Activated naive CD8-positive, alpha-beta T cell treated with anti-CD3 and anti-CD28 coated beads, Interleukin-2, amount 10 ng/mL, durations not matched to agents 7 days and 5 days (primary cell): ENCODE data around the gene ZNF891. TPM values are rescaled to one million over a fixed set of nuclear protein-coding genes. Genes with fewer than 3 reads are reported as not detected.

ENCODE experiments used
- ATAC-seq: fragments of 150-1000 bp; cut with Tn5 transposase; one replicate; pipeline ENCODE4 v1.10.0; 2021; ENCODE audit warnings: low read depth, moderate library complexity
- POLR2A ChIA-PET: fragments of 350-600 bp; sonication (Branson Sonifier 250); formaldehyde crosslinking; loops from one replicate; lab custom pipeline; 2021; ENCODE audit warnings: antibody characterized with exemption; lab: Charles Lee
- DNase-seq: peaks from one replicate; pipeline ENCODE4 v3.0.0; 2021
- H3K27ac Mint-ChIP-seq: one replicate; pipeline ENCODE4 v1.8.0; 2022; ENCODE audit warnings: mild to moderate bottlenecking, mixed read lengths
- H3K27me3 Mint-ChIP-seq: one replicate; pipeline ENCODE4 v1.8.0; 2022; ENCODE audit warnings: mild to moderate bottlenecking, moderate library complexity, mixed read lengths
- H3K36me3 Mint-ChIP-seq: one replicate; pipeline ENCODE4 v1.8.0; 2021; ENCODE audit warnings: mild to moderate bottlenecking, mixed read lengths
- H3K4me1 Mint-ChIP-seq: one replicate; pipeline ENCODE4 v1.8.0; 2021; ENCODE audit warnings: mixed read lengths
- H3K4me3 Mint-ChIP-seq: one replicate; pipeline ENCODE4 v1.8.0; 2022; ENCODE audit warnings: mild to moderate bottlenecking, moderate library complexity, mixed read lengths
- H3K9me3 Mint-ChIP-seq: one replicate; pipeline ENCODE4 v1.8.0; 2021; ENCODE audit warnings: mixed read lengths
- total RNA-seq, 2 experiments: library from RNA; stranded (reverse); gene quantifications; one replicate each; pipeline ENCODE4 v1.2.3, GENCODE V29; 2021

ZNF891 gene
- total RNA-seq, 2 experiments from 2014 or later = 3.9 to 4.0 TPM

DNA sequence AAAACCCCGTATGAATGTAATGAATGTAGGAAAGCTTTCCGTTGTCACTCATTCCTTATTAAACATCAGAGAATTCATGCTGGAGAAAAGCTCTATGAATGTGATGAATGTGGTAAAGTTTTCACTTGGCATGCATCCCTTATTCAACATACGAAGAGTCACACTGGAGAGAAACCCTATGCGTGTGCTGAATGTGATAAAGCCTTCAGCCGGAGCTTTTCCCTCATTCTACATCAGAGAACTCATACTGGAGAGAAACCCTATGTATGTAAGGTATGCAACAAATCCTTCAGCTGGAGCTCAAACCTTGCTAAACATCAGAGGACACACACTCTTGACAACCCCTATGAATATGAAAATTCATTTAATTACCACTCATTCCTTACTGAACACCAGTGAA lies 23.8 kb downstream of the ZNF891 start:
- H3K27ac Mint-ChIP-seq = no peak overlapping the region
- DNase-seq (no peak), ATAC-seq (no peak)
- POLR2A ChIA-PET = no interaction called here
- H3K9me3 Mint-ChIP-seq = peaks cover 42% of the 10 kb centered on the region
- H3K4me3 Mint-ChIP-seq = no peak overlapping the region
- no peaks in the 10 kb centered on the region for H3K4me1 Mint-ChIP-seq
- no peaks in the 10 kb centered on the region for H3K27me3 Mint-ChIP-seq
- H3K36me3 Mint-ChIP-seq = peaks cover 78% of the 10 kb centered on the region

DNA sequence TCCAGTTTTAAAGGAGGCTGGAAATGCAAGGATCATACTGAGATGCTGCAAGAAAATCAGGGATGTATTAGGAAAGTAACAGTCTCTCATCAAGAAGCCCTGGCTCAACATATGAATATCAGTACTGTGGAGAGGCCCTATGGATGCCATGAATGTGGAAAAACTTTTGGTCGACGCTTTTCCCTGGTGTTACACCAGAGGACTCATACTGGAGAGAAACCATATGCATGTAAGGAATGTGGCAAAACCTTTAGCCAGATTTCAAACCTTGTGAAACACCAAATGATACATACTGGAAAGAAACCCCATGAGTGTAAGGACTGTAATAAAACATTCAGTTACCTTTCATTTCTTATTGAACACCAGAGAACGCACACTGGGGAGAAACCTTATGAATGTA lies 24.5 kb downstream of the ZNF891 start:
- POLR2A ChIA-PET = no interaction called here
- Mint-ChIP-seq H3K36me3 (peaks cover 82% of the 10 kb centered on the region), H3K4me3 (no peak overlapping the region), H3K27me3 (no peaks in the 10 kb centered on the region), H3K9me3 (peaks cover 42% of the 10 kb centered on the region), H3K27ac (no peak overlapping the region), H3K4me1 (no peaks in the 10 kb centered on the region)
- ATAC-seq (no peak), DNase-seq (no peak)

DNA sequence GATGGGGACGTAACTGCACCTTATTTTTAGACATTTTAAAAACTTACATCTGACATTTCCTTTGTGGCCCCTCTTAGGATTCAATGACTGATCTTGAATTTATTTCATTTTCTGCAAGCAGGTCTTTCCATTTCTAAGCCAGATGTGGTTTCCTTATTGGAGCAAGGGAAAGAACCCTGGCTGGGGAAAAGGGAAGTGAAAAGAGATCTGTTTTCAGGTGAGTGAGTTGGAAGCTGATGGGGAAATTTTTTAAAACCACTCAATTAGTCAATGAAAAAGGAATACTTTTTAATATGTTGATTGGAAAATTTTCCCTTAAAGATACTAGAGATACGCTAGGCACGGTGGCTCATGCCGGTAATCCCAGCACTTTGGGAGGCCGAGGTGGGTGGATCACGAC lies 46.7 kb downstream of the ZNF891 start:
- Mint-ChIP-seq H3K27me3 (no peaks in the 10 kb centered on the region), H3K27ac (no peak overlapping the region), H3K9me3 (peaks cover 29% of the 10 kb centered on the region), H3K36me3 (peaks cover 65% of the 10 kb centered on the region), H3K4me3 (no peak overlapping the region), H3K4me1 (peaks cover 4% of the 10 kb centered on the region)
- POLR2A ChIA-PET = no interaction called here
- ATAC-seq (no peak), DNase-seq (no peak)

DNA sequence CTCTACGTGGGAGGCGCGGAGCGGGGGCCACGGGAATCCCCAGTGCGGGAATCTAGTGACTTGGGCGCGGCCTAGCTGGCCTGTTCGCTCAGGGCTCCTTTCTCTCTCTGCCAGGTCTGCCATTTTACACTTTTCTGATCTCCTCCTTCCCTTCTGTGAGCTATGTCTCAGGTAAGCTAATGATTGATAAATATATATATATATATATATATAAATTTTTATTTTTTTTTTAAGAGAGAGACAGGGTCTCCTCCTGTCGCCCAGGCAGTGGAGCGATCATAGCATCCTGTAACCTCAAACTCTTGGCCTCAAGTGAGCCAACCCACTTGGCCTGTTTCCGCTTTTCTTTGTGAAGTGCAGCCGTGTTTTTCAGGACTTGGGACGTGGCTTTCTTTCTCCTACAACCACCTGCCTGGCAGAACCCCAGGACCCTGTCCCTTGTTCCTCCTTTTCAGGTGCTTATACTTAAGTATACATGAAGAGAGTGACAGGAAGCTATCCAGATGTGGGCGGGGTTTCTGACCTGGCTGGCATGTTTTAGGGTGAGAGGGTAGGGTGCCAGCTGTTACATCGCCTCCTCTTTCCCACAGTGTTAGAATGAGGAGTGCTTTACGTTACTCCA lies 48.8 kb downstream of the ZNF891 start:
- Mint-ChIP-seq H3K36me3 (peaks cover 47% of the 10 kb centered on the region), H3K9me3 (peaks cover 28% of the 10 kb centered on the region), H3K27me3 (no peaks in the 10 kb centered on the region), H3K4me3 (no peak overlapping the region), H3K4me1 (peaks cover 4% of the 10 kb centered on the region), H3K27ac (no peak overlapping the region)
- POLR2A ChIA-PET = interaction anchor here (1.0 to 2.6 kb wide), 5 partner anchors 44 to 100 kb away, joined by 3 to 29 read pairs (median 7); partner anchors contain the start of genes ZNF10, ZNF26, ZNF268 and ZNF84
- DNase-seq (no peak), ATAC-seq (no peak)

DNA sequence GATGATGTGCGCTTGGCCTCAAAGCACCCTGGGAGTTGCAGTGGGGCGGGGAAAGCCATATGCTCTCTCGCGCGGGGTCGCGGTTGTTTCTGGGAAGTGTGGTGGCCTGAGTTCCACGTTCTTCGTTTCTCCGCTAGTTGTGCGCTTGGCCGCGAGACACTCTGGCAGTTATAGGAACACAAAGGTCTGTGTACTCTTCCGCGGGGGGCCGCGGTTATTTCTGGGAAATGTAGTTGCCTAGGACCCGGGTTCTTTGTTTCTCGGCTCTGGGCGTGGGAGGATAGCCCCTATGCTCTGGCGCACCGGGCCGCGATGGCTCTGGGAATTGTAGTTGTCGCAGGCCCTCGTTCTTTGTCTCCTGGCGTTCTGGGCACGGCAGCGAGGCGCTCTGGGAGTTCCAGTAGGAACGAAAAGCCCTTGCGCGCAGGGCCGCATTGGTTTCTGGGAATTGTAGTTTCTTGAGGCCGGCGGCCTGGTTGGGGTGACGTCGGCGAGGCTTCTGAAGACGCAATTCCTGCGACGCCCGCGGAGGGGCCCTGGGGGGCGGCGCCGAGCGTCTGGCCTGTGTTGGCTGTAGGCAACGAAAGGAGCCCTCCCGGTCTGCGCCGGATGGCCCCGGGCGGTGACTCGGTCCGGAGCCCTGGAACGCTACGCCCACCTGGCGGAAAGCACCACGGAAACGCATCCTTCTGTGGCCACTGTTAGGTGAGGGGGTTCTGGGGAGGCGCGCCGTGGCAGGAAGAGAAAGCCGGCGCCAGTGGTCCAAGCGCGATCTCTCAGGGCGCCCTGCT lies 49.5 kb downstream of the ZNF891 start, which contains the start of gene ZNF140:
Gene ZNF140 (plus strand): TSS at position 556 of the 791 bp plus-strand sequence. CDS start 398 bp downstream, outside the sequence.
- peaks cover 30% of the 10 kb centered on the region for H3K9me3 Mint-ChIP-seq
- H3K4me3 Mint-ChIP-seq = no peak within 1 kb of the TSS
- ATAC-seq = peak; percentile 67

DNA sequence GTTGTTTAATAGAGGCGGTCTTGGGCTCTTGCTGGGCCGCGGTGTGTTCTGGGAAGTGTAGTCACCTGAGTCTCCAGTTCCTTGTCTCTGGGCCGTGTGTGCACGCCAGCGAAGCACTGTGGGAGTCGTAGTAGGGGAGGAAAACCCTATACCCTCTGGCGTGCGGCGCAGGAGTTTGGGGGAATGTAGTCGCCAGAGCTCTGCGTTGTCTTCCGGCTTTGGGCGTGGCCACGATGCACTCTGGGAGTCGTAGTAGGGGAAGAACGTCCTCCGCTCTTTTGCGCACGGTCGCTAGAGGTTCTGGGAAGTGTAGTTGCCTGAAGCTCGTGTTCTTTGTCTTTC lies 50.1 kb downstream of the ZNF891 start:
- DNase-seq = peak; percentile 89
- Mint-ChIP-seq H3K4me1 (peaks cover 4% of the 10 kb centered on the region), H3K27me3 (no peaks in the 10 kb centered on the region), H3K27ac (no peak overlapping the region), H3K36me3 (peaks cover 36% of the 10 kb centered on the region), H3K9me3 (peaks cover 30% of the 10 kb centered on the region), H3K4me3 (no peak overlapping the region)
- ATAC-seq = peak; percentile 81
- POLR2A ChIA-PET = interaction anchor here (0.6 to 2.6 kb wide), 6 partner anchors 22 to 251 kb away, joined by 3 to 29 read pairs (median 6); partner anchors contain the start of genes ZNF10, ZNF26, ZNF268 and ZNF891

More for the DNA sequence above, 49.5 kb downstream of the ZNF891 start, which contains the start of gene ZNF140:
- Mint-ChIP-seq H3K27ac (no peak within 1 kb of the TSS), H3K4me1 (peaks cover 4% of the 10 kb centered on the region), H3K36me3 (peaks cover 42% of the 10 kb centered on the region), H3K27me3 (no peaks in the 10 kb centered on the region)
- DNase-seq = peak; percentile 96
- POLR2A ChIA-PET = interaction anchor here (0.6 to 2.6 kb wide), 6 partner anchors 22 to 251 kb away, joined by 3 to 29 read pairs (median 6); partner anchors contain the start of genes ZNF10, ZNF26, ZNF268 and ZNF891

DNA sequence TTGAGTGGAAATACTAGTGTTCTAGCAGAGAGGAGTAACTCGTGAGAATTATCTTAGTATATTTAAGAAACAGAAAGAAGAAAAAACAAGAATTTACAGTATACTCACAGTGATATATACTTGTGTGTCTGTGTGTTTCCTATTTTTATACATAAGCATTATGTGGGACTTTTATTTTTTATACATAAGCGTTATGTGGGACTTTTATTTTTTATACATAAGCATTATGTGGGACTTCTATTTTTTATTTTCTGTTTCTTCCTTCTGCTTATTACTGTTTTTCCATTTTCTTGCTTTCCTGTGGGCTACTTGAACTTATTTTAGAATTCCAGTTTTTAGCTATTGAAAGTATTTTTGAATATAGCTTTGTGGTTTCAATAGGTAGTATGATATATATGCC lies 56.2 kb downstream of the ZNF891 start:
- POLR2A ChIA-PET = no interaction called here
- Mint-ChIP-seq H3K27me3 (no peaks in the 10 kb centered on the region), H3K27ac (no peak overlapping the region), H3K4me1 (no peaks in the 10 kb centered on the region), H3K9me3 (peaks cover 34% of the 10 kb centered on the region), H3K36me3 (no peaks in the 10 kb centered on the region), H3K4me3 (no peak overlapping the region)
- ATAC-seq (no peak), DNase-seq (no peak)

DNA sequence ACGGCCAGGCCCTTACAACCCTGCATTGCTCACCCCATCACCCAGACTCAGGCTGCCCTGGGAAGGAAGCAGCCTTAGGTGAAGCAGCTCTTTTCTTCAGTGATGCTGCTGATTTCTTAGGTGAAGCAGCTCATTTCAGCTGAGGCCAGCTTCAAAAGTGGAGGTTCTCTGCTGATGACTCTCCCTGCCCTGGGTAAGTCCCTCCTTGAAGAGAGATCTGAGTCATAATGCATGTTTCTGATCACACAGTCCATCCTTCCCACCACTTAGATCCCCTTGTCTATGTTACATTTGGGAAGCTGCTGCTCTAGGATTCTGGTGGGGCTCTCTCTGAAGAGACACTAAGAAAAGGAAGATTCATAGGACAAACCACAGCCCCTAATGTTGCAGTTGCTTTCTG lies 66.5 kb downstream of the ZNF891 start:
- H3K27ac Mint-ChIP-seq = no peak overlapping the region
- DNase-seq = no peak
- H3K4me3 Mint-ChIP-seq = no peak overlapping the region
- no peak for ATAC-seq
- POLR2A ChIA-PET = no interaction called here
- no peaks in the 10 kb centered on the region for H3K27me3 Mint-ChIP-seq
- no peaks in the 10 kb centered on the region for H3K4me1 Mint-ChIP-seq
- peaks cover 47% of the 10 kb centered on the region for H3K9me3 Mint-ChIP-seq
- H3K36me3 Mint-ChIP-seq = peaks cover 13% of the 10 kb centered on the region

DNA sequence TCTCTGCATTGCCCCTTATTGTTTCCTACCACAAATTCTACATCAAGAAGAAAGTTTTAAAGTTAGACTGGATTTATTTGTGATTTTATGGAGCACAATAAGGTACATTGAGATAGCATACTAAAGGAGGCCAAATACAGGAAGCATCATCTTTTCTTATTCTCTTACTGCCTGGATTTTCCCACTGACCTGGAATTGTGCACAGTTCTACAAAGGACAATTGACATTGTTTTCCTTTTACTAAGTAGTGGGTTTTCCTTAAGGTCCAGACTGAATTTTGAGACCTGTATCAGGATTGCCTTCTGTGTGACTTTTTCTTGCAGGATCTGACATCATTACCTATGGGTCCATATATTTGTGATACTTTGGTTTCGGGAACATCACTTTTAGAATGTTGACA lies 68.1 kb downstream of the ZNF891 start:
- no peak for DNase-seq
- Mint-ChIP-seq H3K27ac (no peak overlapping the region), H3K4me1 (no peaks in the 10 kb centered on the region), H3K9me3 (peaks cover 53% of the 10 kb centered on the region), H3K27me3 (no peaks in the 10 kb centered on the region), H3K36me3 (peaks cover 28% of the 10 kb centered on the region), H3K4me3 (no peak overlapping the region)
- no peak for ATAC-seq
- POLR2A ChIA-PET = no interaction called here

DNA sequence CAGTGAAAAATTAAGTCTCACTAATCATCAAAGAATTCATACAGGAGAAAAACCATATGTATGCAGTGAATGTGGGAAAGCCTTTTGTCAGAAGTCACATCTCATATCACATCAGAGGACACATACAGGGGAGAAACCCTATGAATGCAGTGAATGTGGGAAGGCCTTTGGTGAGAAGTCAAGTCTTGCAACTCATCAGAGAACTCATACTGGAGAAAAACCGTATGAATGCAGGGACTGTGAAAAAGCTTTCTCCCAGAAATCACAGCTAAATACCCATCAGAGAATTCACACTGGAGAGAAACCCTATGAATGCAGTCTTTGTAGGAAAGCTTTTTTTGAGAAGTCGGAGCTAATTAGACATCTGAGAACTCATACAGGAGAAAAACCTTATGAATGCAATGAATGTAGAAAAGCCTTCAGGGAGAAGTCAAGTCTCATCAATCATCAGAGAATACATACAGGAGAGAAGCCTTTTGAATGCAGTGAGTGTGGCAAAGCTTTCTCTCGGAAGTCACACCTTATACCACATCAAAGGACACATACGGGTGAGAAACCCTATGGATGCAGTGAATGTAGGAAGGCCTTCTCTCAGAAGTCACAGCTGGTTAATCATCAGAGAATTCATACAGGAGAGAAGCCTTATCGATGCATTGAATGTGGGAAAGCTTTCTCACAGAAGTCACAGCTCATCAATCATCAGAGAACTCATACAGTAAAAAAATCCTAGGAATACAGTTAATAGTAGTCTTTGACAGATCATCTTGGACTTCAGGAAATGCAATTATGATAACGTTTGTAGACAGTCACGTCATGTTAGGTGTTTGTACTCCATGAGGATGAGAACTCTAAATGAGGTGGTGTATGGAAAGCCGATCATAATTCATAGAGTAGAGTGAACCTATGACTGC lies 71.6 kb downstream of the ZNF891 start:
- H3K27me3 Mint-ChIP-seq = no peaks in the 10 kb centered on the region
- no peak overlapping the region for H3K4me3 Mint-ChIP-seq
- DNase-seq = no peak
- H3K36me3 Mint-ChIP-seq = peaks cover 50% of the 10 kb centered on the region
- ATAC-seq = no peak
- no peak overlapping the region for H3K27ac Mint-ChIP-seq
- H3K9me3 Mint-ChIP-seq = peaks cover 36% of the 10 kb centered on the region
- POLR2A ChIA-PET = interaction anchor here (0.6 kb wide), 1 partner anchor 22 kb away, joined by 3 read pairs; no protein-coding TSS in a partner anchor
- no peaks in the 10 kb centered on the region for H3K4me1 Mint-ChIP-seq

DNA sequence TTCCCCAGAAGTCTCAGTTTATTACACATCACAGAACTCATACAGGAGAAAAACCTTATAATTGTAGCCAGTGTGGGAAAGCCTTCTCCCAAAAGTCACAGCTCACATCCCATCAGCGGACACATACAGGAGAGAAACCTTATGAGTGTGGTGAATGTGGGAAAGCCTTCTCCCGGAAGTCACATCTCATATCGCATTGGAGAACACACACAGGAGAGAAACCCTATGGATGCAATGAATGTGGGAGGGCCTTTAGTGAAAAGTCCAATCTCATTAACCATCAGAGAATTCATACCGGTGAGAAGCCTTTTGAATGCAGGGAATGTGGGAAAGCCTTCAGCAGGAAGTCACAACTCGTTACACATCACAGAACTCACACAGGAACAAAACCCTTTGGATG lies 72.6 kb downstream of the ZNF891 start:
- Mint-ChIP-seq H3K27me3 (no peaks in the 10 kb centered on the region), H3K4me1 (no peaks in the 10 kb centered on the region), H3K36me3 (peaks cover 53% of the 10 kb centered on the region), H3K4me3 (no peak overlapping the region), H3K9me3 (peaks cover 34% of the 10 kb centered on the region), H3K27ac (no peak overlapping the region)
- ATAC-seq (no peak), DNase-seq (no peak)
- POLR2A ChIA-PET = no interaction called here
